ENCODE data around the gene STRN4.

Gene STRN4, protein sequence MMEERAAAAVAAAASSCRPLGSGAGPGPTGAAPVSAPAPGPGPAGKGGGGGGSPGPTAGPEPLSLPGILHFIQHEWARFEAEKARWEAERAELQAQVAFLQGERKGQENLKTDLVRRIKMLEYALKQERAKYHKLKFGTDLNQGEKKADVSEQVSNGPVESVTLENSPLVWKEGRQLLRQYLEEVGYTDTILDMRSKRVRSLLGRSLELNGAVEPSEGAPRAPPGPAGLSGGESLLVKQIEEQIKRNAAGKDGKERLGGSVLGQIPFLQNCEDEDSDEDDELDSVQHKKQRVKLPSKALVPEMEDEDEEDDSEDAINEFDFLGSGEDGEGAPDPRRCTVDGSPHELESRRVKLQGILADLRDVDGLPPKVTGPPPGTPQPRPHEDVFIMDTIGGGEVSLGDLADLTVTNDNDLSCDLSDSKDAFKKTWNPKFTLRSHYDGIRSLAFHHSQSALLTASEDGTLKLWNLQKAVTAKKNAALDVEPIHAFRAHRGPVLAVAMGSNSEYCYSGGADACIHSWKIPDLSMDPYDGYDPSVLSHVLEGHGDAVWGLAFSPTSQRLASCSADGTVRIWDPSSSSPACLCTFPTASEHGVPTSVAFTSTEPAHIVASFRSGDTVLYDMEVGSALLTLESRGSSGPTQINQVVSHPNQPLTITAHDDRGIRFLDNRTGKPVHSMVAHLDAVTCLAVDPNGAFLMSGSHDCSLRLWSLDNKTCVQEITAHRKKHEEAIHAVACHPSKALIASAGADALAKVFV

DNA sequence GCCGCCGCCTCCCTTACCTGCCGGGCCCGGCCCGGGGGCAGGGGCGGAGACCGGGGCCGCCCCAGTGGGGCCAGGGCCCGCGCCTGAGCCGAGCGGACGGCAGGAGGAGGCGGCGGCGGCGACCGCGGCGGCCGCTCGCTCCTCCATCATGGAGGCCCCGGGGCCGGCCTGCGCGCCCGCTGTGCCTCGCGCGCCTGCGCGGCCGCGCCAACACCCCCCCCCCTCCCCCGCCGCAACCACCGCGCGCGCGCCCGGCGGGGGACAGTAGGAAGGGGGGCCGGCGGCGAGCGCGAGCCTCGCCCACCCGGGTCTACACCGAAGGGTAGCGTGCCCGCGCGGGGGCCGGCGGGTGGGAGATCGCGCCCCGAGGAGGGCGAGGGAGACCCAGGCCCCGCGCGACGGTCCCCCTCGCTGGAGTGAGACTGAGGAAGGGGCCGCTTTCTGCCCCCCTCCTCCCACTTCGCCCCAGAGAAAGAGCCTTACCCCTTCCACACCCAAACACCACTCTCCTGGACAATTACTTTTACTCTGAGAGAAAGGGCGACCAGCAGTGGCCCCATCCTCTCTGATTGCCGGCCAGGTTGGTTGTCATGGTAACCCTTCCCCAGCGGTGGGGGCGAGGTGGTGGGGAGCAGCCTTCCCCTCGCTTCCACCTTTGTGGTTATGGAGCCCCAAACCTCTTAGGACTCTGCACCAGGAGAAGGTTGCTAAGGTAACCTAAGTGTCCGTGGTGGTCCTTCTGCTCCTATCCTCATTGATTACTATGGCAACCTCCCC is at the start of gene STRN4:
Gene STRN4, minus strand, starts transcription at position 170 of the 777 bp plus-strand sequence. Its CDS starts 20 bp downstream, at position 150.
- DNase-seq (ENCODE audit: low spot score) = peak; percentile 90
- POLR2A ChIA-PET (ENCODE audit: low non-redundant PET) = no interaction called here
- H3K27ac ChIP-seq = peak within 1 kb of the TSS; percentile 84
- CTCF ChIA-PET = interaction anchor here (0.6 to 0.7 kb wide), 3 partner anchors 19 to 132 kb away, joined by 3 read pairs; no protein-coding TSS in a partner anchor
- TF ChIP-seq, protein P1, sequence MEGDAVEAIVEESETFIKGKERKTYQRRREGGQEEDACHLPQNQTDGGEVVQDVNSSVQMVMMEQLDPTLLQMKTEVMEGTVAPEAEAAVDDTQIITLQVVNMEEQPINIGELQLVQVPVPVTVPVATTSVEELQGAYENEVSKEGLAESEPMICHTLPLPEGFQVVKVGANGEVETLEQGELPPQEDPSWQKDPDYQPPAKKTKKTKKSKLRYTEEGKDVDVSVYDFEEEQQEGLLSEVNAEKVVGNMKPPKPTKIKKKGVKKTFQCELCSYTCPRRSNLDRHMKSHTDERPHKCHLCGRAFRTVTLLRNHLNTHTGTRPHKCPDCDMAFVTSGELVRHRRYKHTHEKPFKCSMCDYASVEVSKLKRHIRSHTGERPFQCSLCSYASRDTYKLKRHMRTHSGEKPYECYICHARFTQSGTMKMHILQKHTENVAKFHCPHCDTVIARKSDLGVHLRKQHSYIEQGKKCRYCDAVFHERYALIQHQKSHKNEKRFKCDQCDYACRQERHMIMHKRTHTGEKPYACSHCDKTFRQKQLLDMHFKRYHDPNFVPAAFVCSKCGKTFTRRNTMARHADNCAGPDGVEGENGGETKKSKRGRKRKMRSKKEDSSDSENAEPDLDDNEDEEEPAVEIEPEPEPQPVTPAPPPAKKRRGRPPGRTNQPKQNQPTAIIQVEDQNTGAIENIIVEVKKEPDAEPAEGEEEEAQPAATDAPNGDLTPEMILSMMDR (conservative IDR thresholded peaks at IDR 0.05; ENCODE audit: low read depth) = no peak

DNA sequence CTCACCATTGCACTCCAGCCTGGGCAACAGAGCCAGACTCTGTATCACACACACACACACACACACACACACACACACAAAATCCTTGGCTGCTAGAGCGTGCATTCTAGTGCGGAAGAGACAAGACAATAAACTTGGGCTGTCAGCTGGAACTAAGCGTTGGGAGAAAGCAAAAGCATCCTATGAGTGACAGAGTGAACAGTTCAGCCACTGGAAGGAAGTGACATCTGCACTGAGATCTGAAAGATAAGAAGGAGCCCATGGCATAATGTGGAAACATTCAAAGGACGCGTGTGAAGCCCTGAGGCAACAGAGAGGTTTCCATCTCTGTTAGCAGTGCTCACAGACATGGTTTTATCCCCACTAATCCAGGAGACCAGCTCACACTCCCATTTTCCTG is 45.7 kb upstream of the STRN4 start:
- DNase-seq (ENCODE audit: low spot score) = no peak
- POLR2A ChIA-PET (ENCODE audit: low non-redundant PET) = no interaction called here
- TF ChIP-seq, protein P1 (conservative IDR thresholded peaks at IDR 0.05; ENCODE audit: low read depth) = no peak
- CTCF ChIA-PET = no interaction called here
- H3K27ac ChIP-seq = no peak overlapping the region

DNA sequence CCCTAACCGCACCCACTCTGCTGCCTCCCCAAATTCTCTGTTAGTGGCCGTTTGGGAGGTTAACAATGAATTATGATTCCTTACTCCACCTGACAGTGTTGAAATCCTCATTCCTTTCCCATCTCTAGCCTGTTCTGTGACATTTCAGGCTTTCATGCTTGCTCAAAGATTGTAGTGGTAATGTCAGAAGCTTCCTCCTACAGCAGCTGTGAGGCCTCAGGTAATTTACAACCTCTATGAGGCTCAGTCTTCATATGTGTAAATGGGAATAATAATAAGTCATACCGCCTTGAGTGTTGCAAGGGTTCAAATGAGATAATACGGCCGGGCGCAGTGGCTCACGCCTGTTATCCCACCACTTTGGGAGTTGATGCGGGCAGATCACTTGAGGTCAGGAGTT is 43.1 kb upstream of the STRN4 start:
- DNase-seq (ENCODE audit: low spot score) = no peak
- ChIA-PET POLR2A (ENCODE audit: low non-redundant PET) (no interaction called here), CTCF (interaction anchor here (0.6 to 0.7 kb wide), 3 partner anchors 8 to 51 kb away, joined by 3 to 5 read pairs (median 3); no protein-coding TSS in a partner anchor)
- TF ChIP-seq, protein P1 (conservative IDR thresholded peaks at IDR 0.05; ENCODE audit: low read depth) = no peak
- peak overlapping the region; percentile 99 for H3K27ac ChIP-seq

DNA sequence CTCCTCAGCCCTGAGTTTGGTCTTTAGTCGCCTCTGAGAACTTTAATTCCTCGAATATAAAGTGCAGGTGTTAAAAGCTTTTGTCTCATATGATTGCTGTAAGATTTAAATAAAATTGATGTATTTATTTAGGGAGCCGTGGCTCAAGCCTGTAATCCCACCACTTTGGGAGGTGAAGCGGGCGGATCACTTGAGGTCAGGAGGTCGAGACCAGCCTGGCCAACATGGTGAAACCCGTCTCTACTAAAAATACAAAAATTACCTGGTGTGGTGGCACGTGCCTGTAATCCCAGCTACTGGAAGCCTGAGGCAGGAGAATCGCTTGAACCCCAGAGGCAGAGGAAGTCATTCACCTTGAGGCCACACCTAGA is 42.7 kb upstream of the STRN4 start:
- H3K27ac ChIP-seq = peak overlapping the region; percentile 99
- CTCF ChIA-PET = interaction anchor here (0.6 to 2.1 kb wide), 2 partner anchors 8 to 51 kb away, joined by 5 to 18 read pairs; no protein-coding TSS in a partner anchor
- TF ChIP-seq, protein P1 (conservative IDR thresholded peaks at IDR 0.05; ENCODE audit: low read depth) = no peak
- POLR2A ChIA-PET (ENCODE audit: low non-redundant PET) = interaction anchor here (0.6 to 1.5 kb wide), 4 partner anchors 8 to 58 kb away, joined by 3 to 7 read pairs (median 4); no protein-coding TSS in a partner anchor
- DNase-seq (ENCODE audit: low spot score) = no peak

DNA sequence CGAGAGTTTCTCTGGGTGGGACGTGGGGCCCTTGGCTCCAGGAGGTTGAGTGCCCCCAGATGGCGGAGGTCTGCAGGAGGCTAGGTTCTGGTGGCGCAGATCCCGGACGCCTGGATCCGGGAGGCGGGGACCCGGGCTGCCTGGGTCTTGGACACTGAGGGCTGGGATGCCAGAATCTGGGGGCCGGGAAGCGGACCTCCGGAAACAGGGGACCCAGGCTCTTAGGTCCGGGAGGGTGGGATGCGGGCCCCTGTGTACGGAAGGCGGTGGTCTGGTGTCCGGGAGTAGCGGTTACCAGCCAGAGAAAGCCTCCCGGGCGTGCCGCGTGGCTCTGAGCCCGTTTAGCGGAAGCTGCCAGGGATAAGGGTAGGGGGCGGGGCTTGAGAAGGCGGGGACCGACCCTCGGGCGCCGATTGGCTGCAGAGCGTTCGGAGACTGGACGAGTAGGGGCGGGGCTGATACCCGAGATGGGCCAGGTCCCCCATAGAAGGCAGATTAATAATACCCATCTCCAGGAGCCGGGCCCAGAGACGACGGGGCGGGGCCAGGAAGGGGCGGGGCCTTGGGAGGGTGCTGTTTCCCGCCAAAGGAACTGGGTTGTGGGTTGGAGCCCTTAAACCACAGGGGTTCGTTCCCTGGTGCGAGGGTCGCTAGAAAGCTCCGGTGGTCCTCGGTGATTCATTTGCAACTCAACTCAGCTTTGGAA is 42.2 kb upstream of the STRN4 start, which contains the start of gene SLC1A5:
Gene SLC1A5, minus strand, starts transcription at position 333 of the 706 bp plus-strand sequence. CDS start 629 bp downstream, outside the sequence.
- peak within 1 kb of the TSS; percentile 99 for H3K27ac ChIP-seq
- DNase-seq (ENCODE audit: low spot score) = peak; percentile 98
- CTCF ChIA-PET = interaction anchor here (0.8 to 2.1 kb wide), 3 partner anchors 31 to 203 kb away, joined by 5 to 18 read pairs (median 5); no protein-coding TSS in a partner anchor
- TF ChIP-seq, protein P1 (conservative IDR thresholded peaks at IDR 0.05; ENCODE audit: low read depth) = no peak
- POLR2A ChIA-PET (ENCODE audit: low non-redundant PET) = interaction anchor here (0.5 to 1.5 kb wide), 7 partner anchors 9 to 1339 kb away, joined by 3 to 7 read pairs (median 4); no protein-coding TSS in a partner anchor
